ENCODE measurements around the gene LAX1.

DNA sequence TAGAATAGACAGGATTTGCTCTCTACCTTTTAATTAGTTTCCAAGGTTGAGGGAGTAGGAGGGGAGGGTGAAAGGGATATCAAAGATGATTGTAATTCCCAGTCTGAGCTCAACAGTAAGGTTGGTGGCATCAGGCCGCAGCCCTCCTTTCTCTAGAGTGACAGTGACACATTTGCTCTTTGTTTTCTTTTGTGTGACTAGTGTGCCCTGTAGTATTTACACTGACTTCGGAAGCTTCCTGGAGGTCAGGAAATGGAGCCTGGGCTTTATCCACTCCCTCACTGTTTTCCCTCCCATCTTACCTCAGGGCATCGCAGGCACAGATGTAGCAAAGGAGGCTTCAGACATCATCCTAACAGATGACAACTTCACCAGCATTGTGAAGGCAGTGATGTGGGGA is 44.7 kb upstream of the LAX1 start:
- TF ChIP-seq POLR2A (IDR thresholded peaks at IDR 0.05) = no peak
- TF ChIP-seq, protein P1, sequence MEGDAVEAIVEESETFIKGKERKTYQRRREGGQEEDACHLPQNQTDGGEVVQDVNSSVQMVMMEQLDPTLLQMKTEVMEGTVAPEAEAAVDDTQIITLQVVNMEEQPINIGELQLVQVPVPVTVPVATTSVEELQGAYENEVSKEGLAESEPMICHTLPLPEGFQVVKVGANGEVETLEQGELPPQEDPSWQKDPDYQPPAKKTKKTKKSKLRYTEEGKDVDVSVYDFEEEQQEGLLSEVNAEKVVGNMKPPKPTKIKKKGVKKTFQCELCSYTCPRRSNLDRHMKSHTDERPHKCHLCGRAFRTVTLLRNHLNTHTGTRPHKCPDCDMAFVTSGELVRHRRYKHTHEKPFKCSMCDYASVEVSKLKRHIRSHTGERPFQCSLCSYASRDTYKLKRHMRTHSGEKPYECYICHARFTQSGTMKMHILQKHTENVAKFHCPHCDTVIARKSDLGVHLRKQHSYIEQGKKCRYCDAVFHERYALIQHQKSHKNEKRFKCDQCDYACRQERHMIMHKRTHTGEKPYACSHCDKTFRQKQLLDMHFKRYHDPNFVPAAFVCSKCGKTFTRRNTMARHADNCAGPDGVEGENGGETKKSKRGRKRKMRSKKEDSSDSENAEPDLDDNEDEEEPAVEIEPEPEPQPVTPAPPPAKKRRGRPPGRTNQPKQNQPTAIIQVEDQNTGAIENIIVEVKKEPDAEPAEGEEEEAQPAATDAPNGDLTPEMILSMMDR (IDR thresholded peaks at IDR 0.05) = no peak

Measured in esophagus squamous epithelium (tissue), 4 donors.